DOHH2 (cell line): ENCODE measurements around the gene APOD.
A peak's percentile ranks its signal among the peaks of the same experiment; 100 is the strongest.

Experiments
- H3F3A ChIP-seq: fragments of 200-600 bp; sonication (generic), shearing (Covaris generic); 2 replicates; pipeline ENCODE4 v1.6.0; 2016; ENCODE audit warnings: antibody characterized with exemption, mild to moderate bottlenecking; ENCODE audit not compliant: control insufficient read depth, insufficient read depth
- H3K27ac ChIP-seq: fragments of 200-600 bp; sonication (generic); 2 replicates; pipeline ENCODE4 v1.5.1; 2014; ENCODE audit warnings: low read depth, mild to moderate bottlenecking, low read length, moderate library complexity
- H3K27me3 ChIP-seq: fragments of 200-600 bp; sonication (generic); 2 replicates; pipeline ENCODE4 v1.6.1; 2014; ENCODE audit warnings: mild to moderate bottlenecking, low read length, mixed read lengths; ENCODE audit not compliant: control insufficient read depth
- H3K36me3 ChIP-seq: fragments of 200-600 bp; sonication (generic); 2 replicates; pipeline ENCODE4 v1.6.1; 2014; ENCODE audit warnings: mild to moderate bottlenecking, low read length, moderate library complexity, mixed read lengths; ENCODE audit not compliant: control insufficient read depth
- H3K4me1 ChIP-seq: fragments of 200-600 bp; sonication (generic); 2 replicates; pipeline ENCODE4 v1.6.1; 2014; ENCODE audit warnings: mild to moderate bottlenecking, low read length, mixed read lengths; ENCODE audit not compliant: control insufficient read depth
- H3K4me2 ChIP-seq: fragments of 200-600 bp; sonication (generic); 2 replicates; pipeline ENCODE4 v1.6.0; 2014; ENCODE audit warnings: mild to moderate bottlenecking, low read length, moderate library complexity
- H3K4me3 ChIP-seq: fragments of 200-600 bp; sonication (generic); 2 replicates; pipeline ENCODE4 v1.5.1; 2014; ENCODE audit warnings: mild to moderate bottlenecking, low read length, mixed read lengths
- H3K79me2 ChIP-seq: fragments of 200-600 bp; sonication (generic); 2 replicates; pipeline ENCODE4 v1.6.1; 2014; ENCODE audit warnings: mild to moderate bottlenecking, low read length, mixed read lengths; ENCODE audit not compliant: control insufficient read depth
- H3K9me2 ChIP-seq: fragments of 200-600 bp; sonication (generic); replicated peaks from 2 replicates; pipeline ENCODE4 v1.6.1; 2014; ENCODE audit warnings: mild to moderate bottlenecking, low read length, mixed read lengths; ENCODE audit not compliant: control insufficient read depth
- H3K9me3 ChIP-seq: fragments of 200-600 bp; sonication (generic); 2 replicates; pipeline ENCODE4 v1.6.1; 2014; ENCODE audit warnings: antibody characterized with exemption, low read length, mixed read lengths; ENCODE audit not compliant: control insufficient read depth, insufficient read depth
- H4K20me1 ChIP-seq: fragments of 200-600 bp; sonication (generic); 2 replicates; pipeline ENCODE4 v1.6.0; 2014; ENCODE audit warnings: low read depth, mild to moderate bottlenecking, antibody characterized with exemption, low read length, moderate library complexity; ENCODE audit not compliant: control insufficient read depth, insufficient read depth
- EZH2phosphoT487 ChIP-seq: fragments of 200-600 bp; sonication (generic); IDR thresholded peaks from 2 replicates; pipeline ENCODE4 v1.6.1; 2017; ENCODE audit warnings: borderline replicate concordance, mild to moderate bottlenecking, antibody characterized with exemption, low read length, moderate library complexity, mixed read lengths
- TF ChIP-seq, protein P1 (sequence below): fragments of 200-600 bp; sonication (generic); IDR thresholded peaks from one replicate; pipeline ENCODE4 v1.5.1; 2014; ENCODE audit warnings: antibody characterized with exemption, mild to moderate bottlenecking, low read depth, low read length; ENCODE audit not compliant: poor library complexity, severe bottlenecking

Gene APOD

DNA sequence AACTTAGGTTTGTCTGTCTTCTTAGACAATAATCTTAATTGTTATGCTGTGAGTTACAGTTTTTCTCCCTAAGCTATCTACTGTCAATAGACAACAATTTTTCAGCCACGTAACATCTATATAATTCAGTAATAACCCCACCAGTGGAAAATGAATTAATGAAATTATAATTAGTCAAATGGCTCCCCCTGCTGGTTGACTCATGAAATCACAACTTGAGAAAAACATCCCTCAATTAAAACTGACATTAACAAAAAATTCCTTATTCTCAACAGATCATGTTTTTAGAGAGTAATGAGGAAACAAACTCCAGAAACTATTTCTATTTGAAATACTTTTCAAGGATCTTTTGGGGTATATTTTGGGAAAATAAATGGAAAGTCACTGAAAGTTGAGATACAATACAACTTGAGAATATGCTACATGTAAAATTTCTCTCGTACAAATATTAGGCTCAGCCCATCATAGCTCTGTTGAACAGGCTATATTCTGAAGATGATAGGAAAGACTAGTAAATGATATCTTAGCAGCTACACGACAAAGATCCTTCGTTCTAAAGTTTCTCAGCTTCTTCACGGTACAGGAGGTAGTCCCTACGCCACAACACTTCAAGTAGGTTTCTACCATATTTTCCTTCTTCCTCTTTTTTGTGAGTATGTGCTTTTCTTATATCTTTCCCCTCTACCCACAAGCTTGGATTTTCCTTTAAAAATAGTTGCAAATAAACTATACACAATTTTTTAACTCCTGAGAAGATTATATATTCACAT is 61.3 kb downstream of the APOD start:
- no peaks in the 10 kb centered on the region for H3K9me3 ChIP-seq
- no peaks in the 10 kb centered on the region for H3K9me2 ChIP-seq
- peaks cover 20% of the 10 kb centered on the region for H3K36me3 ChIP-seq

More for the DNA sequence above, 61.3 kb downstream of the APOD start:
- peaks cover 13% of the 10 kb centered on the region for H3K4me1 ChIP-seq
- TF ChIP-seq, protein P1, sequence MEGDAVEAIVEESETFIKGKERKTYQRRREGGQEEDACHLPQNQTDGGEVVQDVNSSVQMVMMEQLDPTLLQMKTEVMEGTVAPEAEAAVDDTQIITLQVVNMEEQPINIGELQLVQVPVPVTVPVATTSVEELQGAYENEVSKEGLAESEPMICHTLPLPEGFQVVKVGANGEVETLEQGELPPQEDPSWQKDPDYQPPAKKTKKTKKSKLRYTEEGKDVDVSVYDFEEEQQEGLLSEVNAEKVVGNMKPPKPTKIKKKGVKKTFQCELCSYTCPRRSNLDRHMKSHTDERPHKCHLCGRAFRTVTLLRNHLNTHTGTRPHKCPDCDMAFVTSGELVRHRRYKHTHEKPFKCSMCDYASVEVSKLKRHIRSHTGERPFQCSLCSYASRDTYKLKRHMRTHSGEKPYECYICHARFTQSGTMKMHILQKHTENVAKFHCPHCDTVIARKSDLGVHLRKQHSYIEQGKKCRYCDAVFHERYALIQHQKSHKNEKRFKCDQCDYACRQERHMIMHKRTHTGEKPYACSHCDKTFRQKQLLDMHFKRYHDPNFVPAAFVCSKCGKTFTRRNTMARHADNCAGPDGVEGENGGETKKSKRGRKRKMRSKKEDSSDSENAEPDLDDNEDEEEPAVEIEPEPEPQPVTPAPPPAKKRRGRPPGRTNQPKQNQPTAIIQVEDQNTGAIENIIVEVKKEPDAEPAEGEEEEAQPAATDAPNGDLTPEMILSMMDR: peak; percentile 84
- TF ChIP-seq EZH2phosphoT487: no peak
- no peaks in the 10 kb centered on the region for H4K20me1 ChIP-seq
- H3K27ac ChIP-seq: no peak overlapping the region
- H3K79me2 ChIP-seq: no peaks in the 10 kb centered on the region
- peaks cover 15% of the 10 kb centered on the region for H3F3A ChIP-seq
- H3K4me2 ChIP-seq: peak overlapping the region; percentile 27
- H3K27me3 ChIP-seq: no peaks in the 10 kb centered on the region
- no peak overlapping the region for H3K4me3 ChIP-seq
